NCI-H2029 treated with DMSO at 0.1 percent for 48 hours (cell line): ENCODE data around the gene CD99L2.

Experiments
- DNase-seq: peaks from one replicate; lab custom pipeline; 2025; lab: John Stamatoyannopoulos, UW

CD99L2 gene

DNA sequence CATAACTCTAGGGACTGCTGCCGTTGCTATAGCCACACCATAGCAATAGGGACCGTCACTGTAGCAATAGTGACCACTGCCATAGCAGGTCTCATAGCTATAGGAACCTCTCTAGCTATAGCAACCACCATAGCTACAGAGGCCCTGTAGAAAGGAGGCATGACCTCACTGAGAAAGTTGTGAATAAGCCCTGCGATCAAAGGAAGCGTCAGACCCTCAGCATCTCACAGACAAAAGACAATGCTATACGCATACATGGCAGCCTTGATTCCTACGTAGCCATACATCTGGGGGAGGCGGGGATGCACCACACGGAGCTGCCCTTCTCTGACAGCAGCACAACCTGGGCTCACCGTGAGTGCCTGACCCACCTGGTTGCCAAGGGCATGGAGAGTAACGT is 116.8 kb downstream of the CD99L2 start:
- no peak for DNase-seq

DNA sequence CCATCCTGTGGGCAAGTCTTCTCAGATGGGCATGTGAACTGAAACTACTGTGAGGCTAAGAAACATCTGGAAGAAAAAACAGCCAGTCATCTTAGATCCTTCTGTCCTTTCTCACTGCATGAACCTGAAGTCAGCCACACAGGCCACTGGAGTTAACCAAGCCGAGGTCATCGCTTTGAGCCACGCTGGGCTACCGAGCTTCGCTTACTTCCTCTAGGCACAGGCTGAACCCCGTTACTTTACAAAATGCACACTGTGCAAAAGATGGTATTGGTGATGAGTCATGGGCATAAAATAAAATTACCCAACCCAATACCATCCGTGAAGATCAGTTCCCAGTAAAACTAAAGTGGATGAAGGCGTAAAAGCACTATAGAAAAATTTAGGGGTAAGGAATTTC is 119.1 kb downstream of the CD99L2 start:
- DNase-seq, result no peak

DNA sequence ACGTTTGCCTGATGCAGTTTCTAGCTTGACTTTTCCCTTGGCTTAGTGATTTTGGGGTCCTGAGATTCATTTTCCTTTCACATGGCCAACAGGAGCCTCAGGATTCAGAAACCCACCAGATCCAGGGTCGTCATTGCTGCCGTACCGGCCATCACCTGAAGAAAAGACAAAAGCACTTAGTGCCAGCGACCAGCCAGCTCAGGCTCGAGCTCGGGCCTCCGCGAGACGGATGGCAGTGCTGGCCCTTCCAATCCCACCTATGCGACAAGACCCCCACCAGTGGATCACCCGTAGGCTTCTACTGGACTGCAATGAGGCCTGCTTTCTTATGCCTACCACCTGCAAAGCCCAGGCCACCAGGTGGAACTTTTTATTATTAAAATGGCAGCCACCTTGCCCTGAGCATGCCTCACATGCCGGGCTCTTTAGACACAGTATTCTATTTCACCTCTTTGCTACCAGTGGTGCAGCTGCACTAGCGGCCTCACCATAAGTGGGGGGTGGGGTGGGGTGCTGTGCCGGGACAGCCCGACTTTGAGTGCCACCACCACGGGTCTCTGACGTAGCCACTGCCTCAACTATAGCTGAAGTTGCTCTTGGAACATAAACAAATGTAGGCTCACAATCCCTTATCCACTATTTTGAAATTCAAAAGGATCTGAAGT is 121.0 kb downstream of the CD99L2 start:
- DNase-seq, result no peak

- no peak for DNase-seq
These were observed 122.7 kb downstream of the CD99L2 start for GRCh38 chrX:150775569-150776350.

DNA sequence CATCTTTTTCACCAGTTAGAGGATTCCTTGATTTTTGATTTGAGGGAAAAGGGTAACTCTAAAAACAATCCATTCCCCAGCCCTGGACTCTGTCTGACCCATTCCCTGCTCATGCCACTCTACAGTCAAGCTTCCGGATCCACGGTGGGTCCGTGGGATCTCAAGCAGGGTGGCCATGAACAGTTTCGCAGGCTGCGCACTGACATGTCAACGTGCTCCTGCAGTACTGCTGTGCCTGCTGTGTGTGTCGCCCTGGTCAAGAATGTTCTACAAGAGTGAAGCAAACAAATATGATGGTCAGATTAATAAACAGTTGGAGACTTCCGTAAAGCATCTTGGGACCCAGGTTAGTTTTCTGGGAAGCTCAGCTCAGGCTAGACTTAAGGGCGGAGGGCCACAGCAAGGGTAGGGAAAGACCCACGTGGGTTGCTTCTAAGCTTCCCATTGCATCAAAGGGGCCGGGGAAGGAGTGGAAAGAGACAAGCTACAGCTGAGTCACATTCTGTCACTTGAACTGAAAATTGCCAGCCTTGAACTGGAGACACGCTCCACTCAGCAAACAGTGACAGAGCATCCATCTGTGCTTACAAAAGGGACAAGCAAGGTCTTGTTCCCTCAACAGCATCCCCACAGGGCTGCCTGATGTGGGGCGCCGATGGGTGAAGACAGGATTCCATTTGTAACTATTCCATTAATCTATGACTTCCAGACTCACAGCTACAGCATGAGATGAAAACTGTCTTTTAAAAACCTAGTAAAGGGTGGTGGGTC is 123.5 kb downstream of the CD99L2 start:
- DNase-seq, result no peak

- DNase-seq, result no peak
These were observed 124.8 kb downstream of the CD99L2 start for GRCh38 chrX:150773634-150774033.

GRCh38 chrX:150773117-150773516 is 125.4 kb downstream of the CD99L2 start:
- no peak for DNase-seq

DNA sequence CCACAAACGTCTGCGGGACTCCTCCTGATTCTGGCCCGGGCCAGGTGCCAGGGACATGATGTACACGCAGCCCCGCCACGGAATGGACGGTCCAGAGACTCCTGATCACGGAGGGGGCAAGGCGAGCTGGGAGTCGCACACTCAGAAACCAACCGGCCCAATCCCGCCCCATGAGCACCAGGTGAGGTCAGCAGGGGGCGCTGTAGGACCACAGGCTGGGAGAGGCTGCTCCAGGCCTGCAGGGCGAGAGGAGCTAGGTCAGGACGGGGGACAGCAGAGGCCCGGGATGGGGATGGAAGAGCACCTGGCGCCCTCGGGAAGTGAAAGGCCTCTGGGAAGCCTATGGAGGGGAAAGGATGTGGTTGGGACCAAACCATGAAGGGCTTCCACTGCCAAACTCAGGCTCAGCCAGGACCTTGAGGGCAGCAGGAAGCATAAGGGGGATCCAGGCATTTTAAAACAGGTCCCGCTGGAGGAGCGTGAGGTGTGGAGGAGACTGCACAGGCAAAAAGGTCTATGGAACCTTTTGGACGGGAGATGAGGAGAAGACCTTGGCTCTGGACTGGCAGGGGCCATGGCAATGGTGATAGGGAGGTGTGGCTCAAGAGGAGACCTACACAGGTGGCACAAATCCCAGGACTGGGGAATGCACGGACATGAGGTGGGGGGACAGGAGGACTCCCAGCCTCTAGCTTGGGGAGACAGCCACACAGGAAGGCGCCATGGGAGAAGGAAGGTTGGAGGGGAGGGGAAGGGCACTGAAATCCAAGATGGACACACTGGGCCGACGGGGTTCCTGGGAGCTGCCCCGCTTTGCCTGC is 126.1 kb downstream of the CD99L2 start:
- DNase-seq, result peak; percentile 16

DNA sequence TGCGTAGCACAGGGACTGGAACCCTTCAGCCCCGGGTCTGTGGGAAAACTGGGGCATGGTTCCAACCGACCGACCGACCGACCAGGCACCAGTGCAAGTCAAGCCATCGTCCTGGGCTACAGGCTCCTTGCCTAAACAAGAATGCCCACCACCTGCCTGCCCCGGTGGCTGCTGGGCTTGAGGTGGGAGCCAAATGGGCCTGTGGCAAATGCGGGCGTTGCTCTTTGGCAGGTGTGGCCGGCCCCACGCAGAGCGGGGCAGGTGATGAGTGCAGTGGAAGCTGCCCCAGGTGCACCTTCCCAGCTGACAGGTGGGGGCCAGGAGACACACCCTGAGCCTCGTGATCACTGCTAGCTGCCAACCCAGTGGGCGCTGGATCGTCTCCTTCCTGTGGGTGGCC is 127.4 kb downstream of the CD99L2 start:
- no peak for DNase-seq

DNA sequence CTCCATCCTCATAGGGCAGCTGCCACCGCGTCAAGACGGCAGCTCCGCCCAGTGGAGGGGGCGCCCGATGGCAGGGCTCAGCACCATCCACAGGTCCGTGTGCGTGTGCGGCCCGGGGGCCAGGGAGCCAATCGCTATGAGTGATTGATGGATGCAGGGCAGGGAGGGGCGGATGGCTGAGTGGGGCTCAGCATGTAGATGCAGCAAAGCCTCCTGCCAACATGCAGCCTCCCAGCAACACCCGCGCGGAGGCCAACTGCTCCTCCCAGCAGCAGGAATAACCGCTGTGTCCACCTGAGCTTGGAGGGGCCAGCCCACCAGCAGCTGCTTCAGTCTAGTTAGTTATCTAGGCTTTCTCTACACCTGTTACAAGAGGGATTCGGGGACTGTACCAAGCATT is 127.8 kb downstream of the CD99L2 start:
- DNase-seq, result no peak

DNA sequence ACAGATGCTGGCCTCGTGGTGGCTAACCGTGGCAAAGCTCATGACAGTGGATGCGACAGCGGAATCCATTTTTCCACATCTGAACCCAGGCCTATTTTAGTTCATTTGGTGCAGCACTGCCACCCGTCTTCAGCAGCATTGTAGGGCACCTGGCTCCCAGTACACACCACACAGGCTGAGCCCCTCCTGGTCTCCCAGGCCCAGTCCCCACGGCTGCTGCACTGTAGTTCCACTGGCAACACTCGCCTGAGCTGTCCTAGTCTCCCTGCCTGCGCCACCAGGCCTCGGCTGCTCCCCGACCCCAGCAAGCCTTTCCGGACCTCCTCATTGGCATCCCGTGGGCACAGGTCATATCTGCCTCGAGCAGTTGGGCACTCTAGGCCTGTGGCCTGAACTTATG is 129.1 kb downstream of the CD99L2 start:
- no peak for DNase-seq

GRCh38 chrX:150768580-150769190 is 129.8 kb downstream of the CD99L2 start:
- no peak for DNase-seq

- no peak for DNase-seq
These were observed 130.4 kb downstream of the CD99L2 start for GRCh38 chrX:150768132-150768485.

DNA sequence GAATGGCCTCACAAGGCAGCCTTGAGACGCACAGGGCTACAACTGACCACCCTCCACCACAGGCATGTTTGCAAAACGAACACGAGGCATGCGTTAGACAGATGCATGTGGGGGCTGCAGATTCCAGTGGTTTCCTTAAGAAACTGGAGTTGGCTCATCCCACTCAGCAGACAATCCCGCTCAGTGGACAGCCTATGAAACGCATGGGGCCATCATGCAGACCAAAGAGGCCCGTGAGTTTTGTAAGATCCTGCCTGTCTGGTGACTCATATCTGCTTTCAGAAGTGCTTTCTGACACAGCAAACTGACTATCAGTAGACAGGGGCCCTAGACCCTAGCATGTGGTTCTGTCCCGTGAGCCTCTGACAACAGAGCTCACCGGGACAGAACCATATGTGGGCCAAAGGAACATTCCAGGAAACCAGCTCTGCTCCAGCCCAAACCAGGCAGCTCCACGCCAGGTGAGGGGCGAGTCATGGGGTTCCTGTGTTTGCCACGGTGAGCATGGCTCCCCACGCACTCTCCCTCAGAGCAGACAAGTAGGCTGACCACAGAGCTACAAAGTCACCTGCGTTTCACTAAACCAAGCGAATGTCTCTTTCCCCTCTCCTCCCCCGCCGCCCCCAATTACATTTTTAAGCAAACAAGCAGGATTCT is 130.9 kb downstream of the CD99L2 start:
- DNase-seq, result no peak

- no peak for DNase-seq
These were observed 131.4 kb downstream of the CD99L2 start for GRCh38 chrX:150767045-150767395.

DNA sequence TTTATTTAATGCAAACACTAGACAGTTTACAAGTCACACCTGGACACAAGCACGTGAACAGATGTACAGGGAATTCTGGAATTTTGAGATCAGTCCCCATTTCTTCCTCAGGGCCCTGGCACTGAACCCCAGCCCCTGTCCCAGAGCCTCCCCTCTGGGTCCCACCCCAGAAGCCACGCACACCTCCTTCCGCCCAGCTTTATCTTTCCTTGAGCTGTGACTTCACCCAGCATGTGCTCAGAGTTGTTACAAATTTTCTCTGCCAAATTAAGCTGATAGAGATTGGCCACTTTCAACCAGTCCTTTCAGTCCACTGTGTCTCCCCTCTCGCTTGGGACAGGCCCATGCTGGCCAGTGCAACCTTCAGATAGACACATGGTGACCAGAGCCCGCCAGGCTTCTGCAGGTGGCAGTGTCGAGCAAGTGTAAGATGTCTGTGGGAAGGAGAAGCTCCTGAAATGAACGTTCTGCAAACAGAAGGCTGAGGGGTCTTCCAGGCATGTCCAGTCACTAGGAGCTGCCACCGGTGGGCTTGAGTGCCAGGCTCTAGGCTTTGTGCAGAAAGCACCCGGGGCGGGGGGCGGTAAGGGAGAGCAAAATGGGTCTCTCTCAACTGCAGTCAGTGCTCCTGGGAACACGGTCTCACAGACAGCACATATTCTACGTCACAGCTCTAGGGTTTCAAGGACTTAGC is 132.0 kb downstream of the CD99L2 start:
- DNase-seq, result no peak

- DNase-seq, result no peak
These were observed 132.6 kb downstream of the CD99L2 start for GRCh38 chrX:150765782-150766350.

- no peak for DNase-seq
These were observed 133.2 kb downstream of the CD99L2 start for GRCh38 chrX:150765237-150765636.

- DNase-seq, result no peak
These were observed 134.7 kb downstream of the CD99L2 start for GRCh38 chrX:150763810-150764209.

DNA sequence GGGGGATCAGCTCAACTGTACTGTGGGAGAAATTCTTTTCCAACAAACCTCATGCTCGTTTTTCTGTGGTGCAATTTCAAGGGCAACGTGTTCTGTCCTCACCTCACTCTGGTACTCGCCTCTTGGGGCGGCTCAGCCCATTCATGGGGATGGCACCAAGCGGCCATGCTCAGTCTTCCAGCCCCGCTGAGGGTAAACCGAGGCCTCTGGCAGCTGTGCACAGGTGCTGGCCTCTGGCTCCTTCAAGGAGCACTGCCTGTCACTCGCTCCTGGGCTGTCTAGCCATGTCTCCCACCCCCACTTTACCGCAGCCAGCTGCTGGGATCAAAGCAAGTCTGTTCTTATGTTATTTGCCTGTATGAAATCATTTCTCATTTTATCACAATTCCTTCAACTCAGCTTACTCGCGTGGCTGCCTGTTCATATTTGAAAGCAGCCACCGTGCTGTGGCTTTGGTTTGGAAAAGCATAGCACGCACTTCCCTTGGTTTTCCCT is 135.1 kb downstream of the CD99L2 start:
- no peak for DNase-seq
